ENCODE results near the gene CHN1.

DNA sequence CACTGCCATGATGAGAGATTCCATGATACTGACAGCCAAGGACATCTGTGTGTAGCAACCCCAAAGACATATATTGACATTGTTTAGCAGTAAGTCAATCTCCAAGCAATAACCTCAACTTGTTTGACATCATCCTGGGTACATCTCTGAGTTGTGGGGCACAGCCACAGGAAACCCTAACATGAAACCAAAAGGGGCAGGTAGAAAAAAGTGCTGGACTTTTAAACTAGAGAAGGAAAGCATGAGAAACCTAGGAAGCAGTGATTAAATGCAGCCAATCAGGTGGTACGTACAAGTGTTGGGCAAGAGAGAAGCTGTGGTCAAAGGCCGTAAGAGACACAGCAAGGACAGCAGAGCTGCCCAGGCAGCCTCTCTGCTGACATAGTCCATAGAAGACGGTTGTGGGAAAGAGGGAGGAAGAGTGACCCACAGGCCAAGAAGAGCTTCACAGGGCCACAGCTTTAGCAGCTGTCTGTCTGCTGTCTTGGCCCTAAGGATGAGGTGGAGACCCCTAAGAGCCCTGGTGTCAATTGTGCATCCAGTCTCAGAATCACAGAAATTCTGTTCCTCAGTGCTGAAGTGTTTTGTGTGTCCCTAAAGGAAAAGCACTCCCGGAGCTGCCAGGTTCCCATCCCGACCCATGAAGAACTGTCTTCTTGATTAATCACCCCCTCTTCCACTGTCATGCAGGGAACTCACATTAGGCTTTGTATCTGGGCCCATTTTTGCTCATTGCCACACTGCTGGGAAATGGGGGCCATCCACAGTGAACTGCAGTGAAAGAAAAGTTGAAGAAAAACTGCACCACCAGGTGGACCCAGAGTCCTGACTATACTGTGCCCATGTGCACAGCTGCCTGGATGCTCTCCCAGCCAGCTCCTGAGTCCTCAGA lies 25.4 kb upstream of the CHN1 start:
- TF ChIP-seq, protein P1, sequence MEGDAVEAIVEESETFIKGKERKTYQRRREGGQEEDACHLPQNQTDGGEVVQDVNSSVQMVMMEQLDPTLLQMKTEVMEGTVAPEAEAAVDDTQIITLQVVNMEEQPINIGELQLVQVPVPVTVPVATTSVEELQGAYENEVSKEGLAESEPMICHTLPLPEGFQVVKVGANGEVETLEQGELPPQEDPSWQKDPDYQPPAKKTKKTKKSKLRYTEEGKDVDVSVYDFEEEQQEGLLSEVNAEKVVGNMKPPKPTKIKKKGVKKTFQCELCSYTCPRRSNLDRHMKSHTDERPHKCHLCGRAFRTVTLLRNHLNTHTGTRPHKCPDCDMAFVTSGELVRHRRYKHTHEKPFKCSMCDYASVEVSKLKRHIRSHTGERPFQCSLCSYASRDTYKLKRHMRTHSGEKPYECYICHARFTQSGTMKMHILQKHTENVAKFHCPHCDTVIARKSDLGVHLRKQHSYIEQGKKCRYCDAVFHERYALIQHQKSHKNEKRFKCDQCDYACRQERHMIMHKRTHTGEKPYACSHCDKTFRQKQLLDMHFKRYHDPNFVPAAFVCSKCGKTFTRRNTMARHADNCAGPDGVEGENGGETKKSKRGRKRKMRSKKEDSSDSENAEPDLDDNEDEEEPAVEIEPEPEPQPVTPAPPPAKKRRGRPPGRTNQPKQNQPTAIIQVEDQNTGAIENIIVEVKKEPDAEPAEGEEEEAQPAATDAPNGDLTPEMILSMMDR (IDR thresholded peaks at IDR 0.05) = peak in 3 of 6 experiments; percentile 27 to 37 (median 31)
- TF ChIP-seq POLR2A (IDR thresholded peaks at IDR 0.05) = no peak
